Activated CD8-positive, alpha-beta memory T cell treated with anti-CD3 and anti-CD28 coated beads for 24 hours (primary cell): ENCODE data around the gene PDK2.

Experiments
- DNase-seq: peaks from one replicate; pipeline ENCODE4 v3.0.0-alpha.2; 2020

Gene PDK2

GRCh38 chr17:50139950-50140885, 45.1 kb downstream of the PDK2 start:
- peak; percentile 92 for DNase-seq

- DNase-seq, result no peak
Observed at GRCh38 chr17:50141026-50141744, 46.0 kb downstream of the PDK2 start.

DNA sequence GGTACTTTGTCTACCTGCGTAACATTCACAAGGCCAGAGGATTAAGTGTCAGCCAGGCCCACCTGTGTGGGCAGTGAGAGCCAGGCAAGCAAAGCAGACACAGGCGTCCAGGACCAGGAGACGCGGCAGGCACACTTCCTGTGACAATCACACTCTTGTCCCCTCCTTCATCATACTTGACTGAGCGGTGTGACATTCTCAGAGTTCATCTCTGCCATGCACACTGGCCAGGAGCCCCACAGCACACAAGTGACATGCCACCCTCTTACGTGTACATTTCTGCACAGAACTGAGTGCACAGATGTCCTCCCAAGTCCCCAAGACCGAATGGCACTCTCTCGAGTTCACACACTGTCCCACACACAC, 46.6 kb downstream of the PDK2 start:
- no peak for DNase-seq

DNA sequence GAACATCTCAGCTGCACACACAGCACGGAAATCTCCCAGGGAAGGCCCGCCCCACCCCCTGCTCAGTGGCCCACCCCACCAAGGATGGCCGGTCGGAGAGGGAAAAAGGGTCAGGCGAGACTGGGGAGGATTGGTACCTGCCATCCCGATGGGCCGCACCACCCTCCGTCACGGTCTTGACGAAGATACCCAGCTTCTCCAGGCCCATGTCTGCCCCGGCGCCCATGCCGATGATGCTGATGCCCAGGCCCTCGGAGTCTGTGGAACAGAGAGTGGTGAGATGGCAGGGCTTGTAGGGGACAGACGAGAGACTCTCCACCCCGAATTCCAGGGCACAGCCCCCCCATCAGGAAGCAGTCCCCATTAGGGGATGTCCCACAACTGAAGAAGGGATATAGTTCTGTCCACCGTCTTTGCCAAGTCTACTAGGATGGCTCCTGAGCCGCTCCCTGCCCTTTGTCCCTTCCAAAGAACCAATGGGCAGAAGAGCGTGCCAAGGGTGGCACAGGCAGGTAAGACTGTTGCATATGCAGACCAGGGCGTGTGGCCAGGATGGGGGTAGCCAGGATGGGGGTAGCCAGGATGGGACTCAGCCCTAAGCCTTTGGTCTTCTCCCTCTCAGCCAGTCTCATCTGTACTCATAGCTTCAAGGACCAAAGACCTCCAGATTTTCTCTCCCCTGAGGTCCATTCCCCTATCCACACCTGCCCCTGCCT, 48.5 kb downstream of the PDK2 start:
- no peak for DNase-seq

GRCh38 chr17:50144355-50144754, 49.2 kb downstream of the PDK2 start:
- DNase-seq, result no peak

- no peak for DNase-seq
Observed at GRCh38 chr17:50144845-50145531, 49.8 kb downstream of the PDK2 start.

GRCh38 chr17:50145532-50146229, 50.5 kb downstream of the PDK2 start:
- no peak for DNase-seq

DNA sequence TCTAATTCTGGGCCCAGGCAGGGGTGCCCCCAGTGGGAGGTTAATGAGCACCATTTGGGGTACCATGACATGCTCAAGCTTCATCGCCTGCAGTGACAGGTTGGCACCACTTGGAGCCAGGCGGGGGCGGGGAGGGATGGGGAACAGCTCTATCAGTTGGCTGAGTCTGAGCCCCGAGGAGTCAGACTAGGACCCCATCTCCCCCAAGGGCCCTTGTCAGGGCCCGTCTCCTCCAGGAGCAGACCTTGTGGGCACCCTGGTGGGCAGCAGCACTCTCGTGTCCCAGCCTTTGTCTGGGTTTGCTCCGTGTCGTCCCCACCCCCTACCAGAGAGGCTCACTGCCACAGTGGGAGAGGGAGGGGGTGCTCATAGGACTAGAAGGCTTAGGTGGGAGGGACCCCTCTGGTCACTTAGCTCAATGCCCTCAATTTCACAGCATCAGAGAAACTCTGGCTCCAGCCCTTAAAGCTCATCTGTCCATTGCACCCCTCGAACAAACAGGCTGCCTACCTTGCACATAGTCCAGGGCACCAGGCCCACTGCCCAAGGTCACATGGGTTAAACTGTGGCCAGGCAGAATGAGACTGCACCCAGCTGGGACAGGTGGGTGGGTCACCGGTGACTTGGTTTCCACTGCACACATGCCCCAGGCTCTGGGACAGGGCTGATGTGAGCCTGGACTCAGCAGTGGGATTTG, 51.2 kb downstream of the PDK2 start:
- DNase-seq, result no peak

DNA sequence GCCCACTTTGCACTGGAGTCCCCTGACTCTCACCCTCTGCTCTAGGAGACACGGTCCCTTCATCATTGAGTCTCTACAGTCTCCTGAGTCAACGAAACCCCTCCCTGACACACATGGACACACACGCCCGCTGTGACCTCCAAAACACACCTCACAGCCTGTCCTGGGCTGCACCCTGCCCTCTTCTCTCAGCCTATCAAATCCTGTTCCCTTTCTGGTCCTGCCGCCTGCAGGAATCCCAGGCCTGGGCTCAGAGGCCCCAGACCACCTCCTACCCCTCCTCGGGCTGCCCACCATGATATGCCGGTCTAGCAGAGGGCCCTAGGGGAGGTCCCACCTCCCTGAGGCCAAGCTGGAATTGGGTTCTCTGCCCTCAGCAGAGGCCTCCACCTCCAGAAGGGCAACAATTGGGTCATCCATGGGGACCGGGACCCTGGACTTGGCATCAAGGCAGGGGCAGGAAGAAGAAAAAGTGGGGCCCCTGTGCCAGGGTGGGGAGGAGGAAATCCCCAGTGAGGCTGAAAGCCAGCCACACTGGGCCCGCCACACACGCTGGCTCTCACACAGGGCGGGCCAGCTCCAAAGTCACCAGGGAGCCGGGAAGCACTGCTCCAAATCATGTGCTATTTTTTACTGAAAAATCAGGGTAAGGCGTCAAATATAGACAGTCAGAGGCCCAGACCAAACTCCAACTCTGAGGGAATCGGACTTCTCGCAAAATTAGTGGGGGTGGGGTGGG, 51.9 kb downstream of the PDK2 start:
- DNase-seq, result no peak

- no peak for DNase-seq
Observed at GRCh38 chr17:50147841-50148225, 52.7 kb downstream of the PDK2 start.

DNA sequence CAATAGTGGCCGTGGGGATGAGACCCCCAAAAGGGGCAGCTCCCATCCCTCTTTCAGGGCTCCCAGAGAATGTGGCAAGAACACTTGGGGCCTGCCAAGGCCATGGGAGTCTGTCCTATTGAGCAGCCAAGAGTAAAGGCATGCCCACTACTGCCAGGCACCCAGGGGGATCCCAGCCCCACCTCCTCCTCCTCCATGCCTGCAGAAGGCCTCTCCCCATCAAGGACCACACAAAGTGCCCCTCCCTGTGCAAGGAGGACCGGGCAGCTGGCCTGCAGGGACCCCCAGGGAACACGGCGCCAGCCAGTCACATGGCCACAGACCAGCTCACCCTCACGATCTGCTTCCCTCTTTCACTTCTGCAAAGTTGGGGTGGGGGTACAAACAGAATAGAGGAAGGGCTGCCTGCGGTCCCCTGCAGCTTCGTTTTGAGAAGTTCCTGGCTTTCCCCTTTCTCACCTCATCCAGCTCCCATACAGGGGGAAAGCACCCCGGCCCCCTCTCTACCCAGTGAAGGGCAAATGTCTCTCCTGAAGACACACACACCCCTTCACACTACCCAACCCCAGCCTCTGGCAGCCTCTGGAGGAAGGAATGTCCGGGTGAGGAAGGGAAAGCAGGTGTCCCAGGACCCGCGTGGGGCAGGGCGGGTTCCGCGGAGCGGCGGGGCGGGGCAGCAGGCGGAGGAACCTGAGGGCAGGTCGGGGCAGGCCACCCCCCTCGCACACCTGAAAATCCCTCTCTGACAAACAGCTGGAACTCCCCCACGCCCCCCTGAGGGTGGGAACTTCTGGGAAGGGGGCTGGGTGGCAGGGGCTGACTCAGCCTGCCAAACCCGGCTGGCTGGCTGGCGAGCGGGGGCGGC, 53.3 kb downstream of the PDK2 start:
- peak; percentile 89 for DNase-seq

- no peak for DNase-seq
Observed at GRCh38 chr17:50149091-50149416, 53.9 kb downstream of the PDK2 start.

- peak; percentile 79 for DNase-seq
Observed at GRCh38 chr17:50149417-50150353, 54.5 kb downstream of the PDK2 start.

DNA sequence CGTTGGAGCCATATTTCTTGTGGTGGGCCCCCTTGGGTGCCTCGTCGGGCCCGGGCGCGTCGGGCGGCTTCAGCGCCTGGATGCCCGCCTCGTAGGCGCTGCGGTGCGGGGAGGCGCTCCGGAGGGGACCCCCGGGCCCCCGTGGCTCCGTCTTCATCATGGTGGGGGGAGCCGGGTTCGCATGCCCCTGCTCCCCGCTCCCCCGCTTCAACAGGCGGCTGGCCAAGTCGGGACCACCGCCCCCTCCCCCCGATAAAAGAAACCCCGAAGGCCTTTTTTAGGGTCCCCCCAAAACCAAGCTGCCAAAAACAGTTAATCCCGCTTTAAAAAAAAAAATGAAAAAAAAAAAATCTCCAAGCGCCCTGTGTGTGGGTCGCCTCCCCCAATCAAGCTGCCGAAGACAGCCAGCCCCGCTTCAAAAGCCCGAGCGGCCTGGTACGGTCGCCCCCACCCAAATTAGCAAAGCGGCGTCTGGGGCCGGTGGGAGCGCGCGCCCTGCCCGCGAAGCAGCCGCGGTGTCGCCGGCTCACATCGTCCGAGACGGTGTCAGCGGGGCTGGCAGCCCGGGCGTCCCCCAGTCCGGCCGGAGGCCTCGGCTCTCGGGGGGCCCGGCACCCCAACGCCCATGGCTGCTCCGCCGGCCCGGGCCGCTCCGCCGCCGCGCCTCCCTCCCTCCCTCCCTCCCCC, 55.3 kb downstream of the PDK2 start, which contains the start of gene PPP1R9B:
PPP1R9B (minus strand) TSS at position 324 of the 687 bp plus-strand sequence; CDS start at position 160, 164 bp downstream.
- DNase-seq, result no peak

- DNase-seq, result peak; percentile 92
Observed at GRCh38 chr17:50151041-50151936, 56.1 kb downstream of the PDK2 start.

- peak; percentile 83 for DNase-seq
Observed at GRCh38 chr17:50151937-50152547, 56.9 kb downstream of the PDK2 start.
